HG03457 (cell line): Measurements from ENCODE around the gene LRRC7.

Source experiments
- ATAC-seq: cut with Tn5 transposase; IDR thresholded peaks from one replicate; pipeline ENCODE4 v1.9.1; 2021; ENCODE audit warnings: moderate number of reproducible peaks; ENCODE audit not compliant: unreplicated experiment

The LRRC7 gene

DNA sequence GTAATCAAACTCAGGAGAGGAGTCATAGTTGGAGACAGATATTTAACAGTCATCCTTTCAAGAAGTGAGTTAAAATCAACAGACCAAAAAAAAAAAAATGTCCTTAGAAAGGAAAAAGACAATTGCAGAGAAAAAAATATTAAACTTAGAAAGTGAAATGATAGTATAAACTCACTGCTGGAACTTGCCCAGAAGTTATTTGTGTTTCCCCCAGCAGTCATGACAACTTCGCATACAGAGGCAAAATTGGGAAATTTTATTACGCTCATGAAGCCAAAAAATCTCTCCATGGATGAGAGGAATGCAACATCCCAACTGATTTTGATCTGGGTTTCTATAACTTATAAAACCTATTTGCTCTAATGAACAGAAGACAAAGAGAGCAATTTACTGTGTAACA is 198.2 kb downstream of the LRRC7 start:
- no peak for ATAC-seq

- ATAC-seq, result no peak
Observed at GRCh38 chr1:69766431-69767180, 198.9 kb downstream of the LRRC7 start.

- no peak for ATAC-seq
Observed at GRCh38 chr1:69776555-69776954, 208.8 kb downstream of the LRRC7 start.

DNA sequence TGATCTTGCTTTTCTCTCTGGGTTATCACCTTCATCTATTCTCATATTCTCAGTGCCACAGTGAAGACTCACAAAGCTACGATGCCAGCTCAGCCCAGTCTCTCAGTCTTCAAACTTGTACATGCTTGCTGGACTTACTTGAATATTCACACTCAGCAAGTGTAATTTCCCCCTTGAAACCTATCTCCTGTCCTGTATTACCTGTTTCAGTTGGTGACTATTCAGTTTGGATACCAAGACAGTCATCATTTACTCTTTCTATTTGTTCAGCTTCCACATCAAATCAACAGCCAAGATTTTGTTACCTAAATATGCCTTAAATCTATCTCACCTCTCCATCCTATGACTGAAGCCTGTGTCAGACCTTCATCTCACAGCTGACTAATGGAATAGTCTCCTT is 209.7 kb downstream of the LRRC7 start:
- ATAC-seq, result no peak

DNA sequence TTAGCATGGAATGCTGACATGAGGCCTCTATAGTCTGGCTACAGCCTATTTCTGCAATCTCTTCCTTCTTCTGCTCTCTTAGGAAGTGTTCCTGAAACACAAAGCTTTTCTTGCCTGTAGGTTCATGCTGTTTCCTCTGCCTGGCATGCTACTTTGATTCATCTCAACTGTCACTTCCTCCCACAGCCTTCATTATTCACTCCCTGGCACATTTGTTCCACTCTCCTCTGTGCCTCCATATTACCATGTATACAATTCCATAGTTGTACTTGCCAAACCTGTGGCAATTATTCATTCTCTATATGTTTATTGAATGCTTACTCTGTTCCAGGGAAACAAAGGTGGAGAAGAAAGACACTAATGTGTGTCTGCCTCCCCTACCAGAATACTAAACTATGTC is 210.2 kb downstream of the LRRC7 start:
- no peak for ATAC-seq

DNA sequence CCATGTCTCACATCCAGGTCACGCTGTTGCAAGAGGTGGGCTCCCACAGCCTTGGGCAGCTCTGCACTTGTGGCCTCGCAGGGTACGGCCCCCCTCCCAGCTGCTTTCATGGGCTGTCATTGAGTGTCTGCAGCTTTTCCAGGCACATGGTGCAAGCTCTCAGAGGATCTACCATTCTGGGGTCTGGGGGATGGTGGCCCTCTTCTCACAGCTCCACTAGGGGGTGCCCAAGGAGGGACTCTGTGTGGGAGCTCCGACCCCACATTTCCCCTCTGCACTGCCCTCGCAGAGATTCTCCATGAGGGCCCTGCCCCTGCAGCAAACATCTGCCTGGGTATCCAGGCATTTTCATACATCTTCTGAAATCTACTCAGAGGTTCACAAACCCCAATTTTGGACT is 219.4 kb downstream of the LRRC7 start:
- no peak for ATAC-seq

DNA sequence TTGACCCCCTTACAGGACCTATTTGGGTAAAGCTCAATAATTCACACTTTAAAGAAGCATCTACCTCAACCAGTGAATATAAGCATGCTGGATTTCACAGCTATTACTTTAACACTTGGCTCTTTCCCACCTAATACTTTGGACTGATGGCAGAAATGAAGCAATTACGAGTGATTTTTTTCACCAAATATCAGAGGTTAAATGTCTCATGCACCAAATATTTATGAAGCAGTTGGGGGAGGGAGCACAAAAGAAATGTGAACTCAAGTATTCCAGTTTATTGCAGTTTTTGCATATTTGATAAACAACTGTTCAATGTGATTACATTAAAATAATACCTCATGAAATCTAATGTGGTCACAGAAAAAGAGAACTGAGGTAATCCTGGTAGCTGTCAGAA is 223.6 kb downstream of the LRRC7 start:
- ATAC-seq, result no peak

DNA sequence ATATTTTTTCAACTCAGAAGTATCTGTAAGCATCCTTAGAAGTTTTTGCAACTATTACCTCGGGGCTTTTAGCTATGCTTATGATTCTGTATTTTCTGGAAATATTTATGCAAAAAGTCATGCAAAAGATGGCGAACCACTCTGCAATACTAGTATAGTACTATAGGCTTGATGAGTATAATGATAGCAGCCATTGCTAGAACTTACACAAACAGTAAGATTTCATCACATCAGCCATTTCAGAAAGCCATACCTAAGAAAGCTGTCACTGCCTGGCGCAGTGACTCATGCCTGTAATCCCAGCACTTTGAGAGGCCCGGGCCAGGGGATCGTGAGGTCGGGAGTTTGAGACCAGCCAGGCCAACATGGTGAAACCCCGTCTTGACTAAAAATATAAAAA is 227.1 kb downstream of the LRRC7 start:
- ATAC-seq, result no peak

GRCh38 chr1:69814926-69815325 is 247.2 kb downstream of the LRRC7 start:
- ATAC-seq, result no peak

- no peak for ATAC-seq
Observed at GRCh38 chr1:69824932-69825331, 257.2 kb downstream of the LRRC7 start.

GRCh38 chr1:69827732-69828131 is 260.0 kb downstream of the LRRC7 start:
- no peak for ATAC-seq

DNA sequence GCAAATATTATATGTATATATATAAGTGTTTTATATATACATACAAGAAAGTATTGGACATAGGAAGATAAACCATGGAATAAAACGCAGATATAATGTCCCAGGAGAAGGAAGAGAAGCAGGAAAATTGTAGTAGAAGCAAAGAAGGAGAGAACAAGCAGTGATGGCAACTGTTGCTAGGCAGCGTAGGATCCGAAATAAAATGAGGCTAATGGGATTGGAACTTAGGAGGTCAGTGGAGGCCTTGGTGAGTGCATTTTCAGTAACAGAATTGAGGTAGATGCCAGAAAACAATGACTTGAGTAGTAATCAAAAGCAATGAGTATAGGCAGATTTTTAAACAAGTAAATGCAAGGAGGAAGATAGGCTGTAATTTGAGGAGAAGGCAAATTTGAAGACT is 265.8 kb downstream of the LRRC7 start:
- ATAC-seq, result no peak

DNA sequence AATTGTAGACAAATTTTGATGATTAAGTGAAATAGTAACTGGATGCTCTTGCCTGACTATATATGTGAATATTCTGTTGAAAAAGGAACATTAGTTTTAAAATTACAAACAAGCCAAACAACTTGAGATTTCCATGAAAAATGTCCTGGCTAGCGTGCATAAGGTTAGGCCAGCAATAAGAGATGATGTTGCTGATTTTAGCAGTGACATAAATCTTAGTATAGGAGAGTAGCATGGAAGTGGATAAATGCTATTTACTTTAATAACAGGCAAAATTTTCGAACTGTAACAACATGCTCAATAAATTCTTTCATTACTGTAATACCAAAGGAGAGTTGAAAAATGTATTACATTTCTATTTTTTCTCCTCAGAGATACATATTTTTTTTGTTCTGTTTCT is 266.6 kb downstream of the LRRC7 start:
- no peak for ATAC-seq

DNA sequence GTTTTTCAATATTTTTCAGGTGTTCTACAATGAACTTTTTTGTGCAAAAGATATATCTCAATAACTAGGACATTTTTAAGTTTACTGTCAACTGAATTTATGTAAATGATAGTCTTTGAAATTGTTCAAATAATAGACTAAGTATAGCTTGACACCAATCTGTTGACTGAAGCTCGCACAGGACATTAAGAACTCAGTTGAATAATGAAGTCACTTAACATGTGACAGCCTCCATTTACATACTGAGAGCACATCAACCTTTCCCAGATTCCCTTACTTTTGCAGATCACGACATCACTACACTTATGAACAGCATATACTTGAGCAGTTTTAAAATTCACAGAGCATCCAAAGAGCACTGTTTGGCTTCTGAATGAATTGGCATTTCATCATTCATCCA is 268.2 kb downstream of the LRRC7 start:
- no peak for ATAC-seq

GRCh38 chr1:69836971-69837636 is 269.4 kb downstream of the LRRC7 start:
- no peak for ATAC-seq

DNA sequence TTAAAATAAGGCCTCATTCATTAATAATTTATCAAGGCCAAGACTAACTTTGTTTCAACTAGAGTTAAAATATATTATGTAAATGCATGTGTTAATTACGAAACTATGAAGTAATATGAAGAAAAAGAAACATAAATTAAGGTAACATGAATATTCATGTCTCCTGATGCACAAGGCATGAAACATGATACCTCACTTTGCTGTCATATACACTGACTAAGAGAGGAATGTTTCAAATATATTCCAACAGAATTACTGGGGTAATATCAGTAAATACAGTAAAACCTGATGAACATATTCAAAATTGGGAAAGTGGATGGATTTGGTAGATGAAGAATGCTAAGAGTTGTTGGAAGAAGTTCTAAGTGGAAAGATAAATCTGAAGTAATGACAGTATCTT is 274.6 kb downstream of the LRRC7 start:
- ATAC-seq, result no peak

DNA sequence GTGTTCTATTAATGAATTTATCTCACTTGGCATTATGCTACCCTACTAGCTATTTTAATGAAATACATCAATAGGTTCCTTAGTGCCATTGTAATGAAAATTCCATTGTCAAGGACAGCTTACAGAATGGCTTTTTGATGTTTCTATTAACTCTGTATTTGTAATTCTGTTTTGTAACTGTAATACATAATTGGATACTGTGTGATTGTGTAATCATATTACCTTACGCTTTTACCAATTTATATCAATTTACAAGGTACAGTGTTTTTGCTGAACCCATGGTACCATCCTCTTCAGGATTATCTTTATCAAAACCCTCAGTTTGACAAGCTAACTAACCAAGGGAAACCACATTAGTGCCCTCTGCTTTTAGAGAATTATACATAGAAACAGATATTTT is 277.9 kb downstream of the LRRC7 start:
- ATAC-seq, result no peak

- no peak for ATAC-seq
Observed at GRCh38 chr1:69846267-69846666, 278.5 kb downstream of the LRRC7 start.

- ATAC-seq, result no peak
Observed at GRCh38 chr1:69847670-69848069, 279.9 kb downstream of the LRRC7 start.

DNA sequence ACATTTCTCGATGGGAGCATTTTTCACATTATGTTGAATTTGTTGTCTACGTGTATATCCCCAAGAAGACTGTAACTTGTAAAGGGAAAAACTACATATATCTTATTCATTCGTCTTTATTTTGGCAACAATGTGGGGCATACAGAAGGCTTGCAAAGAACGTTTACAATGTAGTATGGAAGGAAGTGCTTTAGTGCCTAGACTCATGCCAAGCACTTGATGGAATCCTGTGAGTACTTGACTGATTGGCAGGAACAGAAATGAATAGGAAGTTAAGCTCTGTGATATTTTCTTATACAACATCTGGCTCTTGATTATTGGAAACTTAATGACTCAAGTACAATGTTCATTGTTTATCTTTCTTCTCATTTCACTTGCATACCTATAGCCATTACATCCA is 284.4 kb downstream of the LRRC7 start:
- ATAC-seq, result no peak

DNA sequence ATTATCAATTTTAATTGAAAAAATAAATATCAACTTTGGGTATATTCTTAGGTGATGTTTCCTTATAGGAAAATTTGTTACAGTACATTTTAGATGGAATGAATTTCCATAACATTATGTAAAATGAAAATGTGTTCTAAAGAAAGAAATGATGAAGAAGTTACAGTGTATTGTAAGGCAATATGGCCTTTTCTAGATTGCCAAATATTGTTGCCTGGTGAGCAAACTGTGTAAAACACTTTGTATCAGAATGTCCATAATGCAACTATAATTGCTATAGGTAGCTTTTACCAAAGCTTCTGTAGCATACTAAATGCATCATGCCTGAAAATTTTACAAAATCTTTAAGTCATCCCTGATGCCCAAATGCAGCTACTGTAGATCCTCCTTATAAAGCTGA is 285.0 kb downstream of the LRRC7 start:
- ATAC-seq, result no peak

GRCh38 chr1:69858534-69858933 is 290.8 kb downstream of the LRRC7 start:
- no peak for ATAC-seq

DNA sequence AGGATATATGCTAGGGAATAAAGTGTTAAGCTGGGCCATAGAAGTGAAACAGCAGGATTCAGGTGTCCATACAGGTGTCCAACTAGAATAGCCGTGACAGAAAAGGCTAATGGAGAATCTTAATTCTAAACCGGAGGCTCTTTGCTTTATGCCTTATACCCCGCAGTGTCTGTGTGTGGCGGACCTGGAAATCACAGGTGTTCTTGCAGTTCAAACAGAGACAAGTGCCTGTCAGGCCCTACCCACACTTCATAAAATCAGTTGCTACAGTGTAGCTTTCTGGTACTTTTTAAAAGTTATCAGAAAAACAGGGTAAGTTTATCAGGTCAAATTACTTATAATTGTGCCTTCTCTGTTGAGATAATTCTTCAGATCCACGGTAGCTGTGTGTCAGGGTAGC is 293.9 kb downstream of the LRRC7 start:
- ATAC-seq, result no peak
